ENCODE results near the gene EHF. TPM values are rescaled to one million over a fixed set of nuclear protein-coding genes. Genes with fewer than 3 reads are reported as not detected.

Gene EHF
- polyA plus RNA-seq, 1 of the 3 experiments (the other 2 are of a cell fraction): not detected

GRCh38 chr11:34642873-34643272 lies 22.0 kb downstream of the EHF start:
- Histone ChIP-seq H3K4me2 (no peak overlapping the region), H3K9me3 (no peaks in the 10 kb centered on the region), H3K36me3 (replicated peaks in 1 of 2; ENCODE audit: control insufficient read depth in 1 of 2, insufficient read depth in 2 of 2, low read length in 1 of 2) (no peaks in the 10 kb centered on the region), H3F3A (replicated peaks; ENCODE audit: insufficient read depth) (no peaks in the 10 kb centered on the region), H2AFZ (ENCODE audit: low read depth) (no peak overlapping the region), H3K9ac (no peak overlapping the region), H3K79me2 (ENCODE audit: insufficient read depth) (no peaks in the 10 kb centered on the region), H3K9me2 (no peaks in the 10 kb centered on the region), H3K4me1 (ENCODE audit: control insufficient read depth in 1 of 2, insufficient read depth in 2 of 2, low read depth in 1 of 2, low read length in 1 of 2) (peaks cover 0 to 2% of the 10 kb centered on the region in 2 experiments; a peak in 1 of 4 replicates), H3K27ac (ENCODE audit: low read depth in 2 of 2, low read length in 1 of 2) (no peak overlapping the region), H3K27me3 (ENCODE audit: insufficient read depth) (no peaks in the 10 kb centered on the region; the same call in 1 of the 2 replicates), H3K4me3 (ENCODE audit: low read depth in 2 of 2, low read length in 1 of 2) (no peak overlapping the region), H4K20me1 (ENCODE audit: insufficient read depth) (no peaks in the 10 kb centered on the region)
- POLR2A ChIA-PET: no interaction called here
- CTCF ChIA-PET: no interaction called here
- no peak for DNase-seq
- WGBS (ENCODE audit: low lambda C conversion rate): 77% methylated on average over 6 of the region's 6 CpGs
- TF ChIP-seq USF2 (IDR thresholded peaks at IDR 0.05; ENCODE audit: borderline replicate concordance, low read depth, low read length): no peak
- no peak for TF ChIP-seq SIN3A (IDR thresholded peaks at IDR 0.05; ENCODE audit: borderline replicate concordance, low read depth, low read length)
- TF ChIP-seq RAD21 (IDR thresholded peaks at IDR 0.05; ENCODE audit: low read length): no peak
- TF ChIP-seq NFIC (IDR thresholded peaks at IDR 0.05; ENCODE audit: borderline replicate concordance): no peak
- no peak for TF ChIP-seq TEAD4 (IDR thresholded peaks at IDR 0.05; ENCODE audit: borderline replicate concordance, insufficient read depth)
- TF ChIP-seq SMC3 (IDR thresholded peaks at IDR 0.05; ENCODE audit: low read depth, low read length): no peak
- TF ChIP-seq NRF1 (IDR thresholded peaks at IDR 0.05; ENCODE audit: low read depth, low read length): no peak
- no peak for TF ChIP-seq EZH2phosphoT487 (IDR thresholded peaks at IDR 0.05; ENCODE audit: borderline replicate concordance, low read depth)
- TF ChIP-seq YY1 (IDR thresholded peaks at IDR 0.05; ENCODE audit: low read depth): no peak

GRCh38 chr11:34643311-34643710 lies 22.4 kb downstream of the EHF start:
- ChIA-PET POLR2A (no interaction called here), CTCF (no interaction called here)
- H2AFZ ChIP-seq (ENCODE audit: low read depth): no peak overlapping the region

More at GRCh38 chr11:34643311-34643710, 22.4 kb downstream of the EHF start:
- H3K4me3 ChIP-seq (ENCODE audit: low read depth in 2 of 2, low read length in 1 of 2): no peak overlapping the region
- H4K20me1 ChIP-seq (ENCODE audit: insufficient read depth): no peaks in the 10 kb centered on the region
- no peak for DNase-seq
- no peaks in the 10 kb centered on the region; the same call in 1 of the 2 replicates for H3K27me3 ChIP-seq (ENCODE audit: insufficient read depth)
- no peak overlapping the region for H3K9ac ChIP-seq
- no peaks in the 10 kb centered on the region for H3K36me3 ChIP-seq (replicated peaks in 1 of 2; ENCODE audit: control insufficient read depth in 1 of 2, insufficient read depth in 2 of 2, low read length in 1 of 2)
- no peaks in the 10 kb centered on the region for H3K79me2 ChIP-seq (ENCODE audit: insufficient read depth)
- TF ChIP-seq RCOR1 (IDR thresholded peaks at IDR 0.05; ENCODE audit: low read length) (no peak), ZBTB33 (IDR thresholded peaks at IDR 0.05; ENCODE audit: borderline replicate concordance, low read depth) (no peak), REST (IDR thresholded peaks at IDR 0.05; ENCODE audit: low read depth, low read length) (no peak), FOXM1 (IDR thresholded peaks at IDR 0.05; ENCODE audit: low read depth) (no peak), TCF12 (IDR thresholded peaks at IDR 0.05) (no peak), CTCF (IDR thresholded peaks at IDR 0.05) (no peak), RFX5 (IDR thresholded peaks at IDR 0.05; ENCODE audit: low read length) (no peak), POLR2AphosphoS5 (IDR thresholded peaks at IDR 0.05; ENCODE audit: low read depth, low read length) (no peak), TEAD4 (IDR thresholded peaks at IDR 0.05; ENCODE audit: borderline replicate concordance, insufficient read depth) (no peak), PBX3 (IDR thresholded peaks at IDR 0.05) (no peak)
- H3K4me2 ChIP-seq: no peak overlapping the region
- no peaks in the 10 kb centered on the region for H3F3A ChIP-seq (replicated peaks; ENCODE audit: insufficient read depth)
- H3K27ac ChIP-seq (ENCODE audit: low read depth in 2 of 2, low read length in 1 of 2): no peak overlapping the region
- H3K4me1 ChIP-seq (ENCODE audit: control insufficient read depth in 1 of 2, insufficient read depth in 2 of 2, low read depth in 1 of 2, low read length in 1 of 2): peaks cover 0 to 2% of the 10 kb centered on the region in 2 experiments; a peak in 1 of 4 replicates
- WGBS (ENCODE audit: low lambda C conversion rate): 46% methylated on average over 2 of the region's 3 CpGs
- H3K9me2 ChIP-seq: no peaks in the 10 kb centered on the region
- no peaks in the 10 kb centered on the region for H3K9me3 ChIP-seq

Data from SK-N-SH (cell line).